ENCODE data around the gene TLCD2. TPM values are rescaled to one million over a fixed set of nuclear protein-coding genes. Genes with fewer than 3 reads are reported as not detected.

The TLCD2 gene
- total and polyA plus RNA-seq, 2 of the 13 experiments (the other 11 are each of a cell fraction or from before 2014, with no cell fraction given), result 0.90 to 1.1 TPM

- TF ChIP-seq TRAFD1 (CRISPR knock-in tag; IDR thresholded peaks at IDR 0.05; ENCODE audit: borderline replicate concordance) (no peak), E2F5 (CRISPR knock-in tag; conservative IDR thresholded peaks at IDR 0.05) (no peak), ZNF556 (CRISPR knock-in tag; IDR thresholded peaks at IDR 0.05; ENCODE audit: borderline replicate concordance) (no peak), SALL1 (CRISPR knock-in tag; IDR thresholded peaks at IDR 0.05) (peak; percentile 68), ZFP62 (CRISPR knock-in tag; IDR thresholded peaks at IDR 0.05) (no peak), SPEN (CRISPR knock-in tag; IDR thresholded peaks at IDR 0.05; ENCODE audit: low read depth) (peak; percentile 71), ERF (CRISPR knock-in tag; IDR thresholded peaks at IDR 0.05) (peak; percentile 41), PRPF4 (IDR thresholded peaks at IDR 0.05; ENCODE audit: low read depth, low read length, poor library complexity, severe bottlenecking) (no peak), SNRNP70 (IDR thresholded peaks at IDR 0.05; ENCODE audit: low read depth, low read length) (no peak), CCDC6 (CRISPR knock-in tag; IDR thresholded peaks at IDR 0.05) (peak; percentile 91), MZF1 (CRISPR knock-in tag; IDR thresholded peaks at IDR 0.05; ENCODE audit: borderline replicate concordance) (no peak), POLR2AphosphoS2 (IDR thresholded peaks at IDR 0.05; ENCODE audit: low read depth, low read length) (peak; percentile 88; the same call in 1 of the 2 replicates), SIX4 (CRISPR knock-in tag; IDR thresholded peaks at IDR 0.05) (no peak; the same call in 1 of the 2 replicates), ZNF674 (CRISPR knock-in tag; IDR thresholded peaks at IDR 0.05; ENCODE audit: low read depth) (no peak), TEAD3 (CRISPR knock-in tag; optimal IDR thresholded peaks at IDR 0.05; ENCODE audit: borderline replicate concordance) (peak; percentile 84), ZNF256 (CRISPR knock-in tag; conservative IDR thresholded peaks at IDR 0.05) (no peak), JUNB (CRISPR knock-in tag; IDR thresholded peaks at IDR 0.05; ENCODE audit: borderline replicate concordance) (no peak), ZBTB38 (CRISPR knock-in tag; IDR thresholded peaks at IDR 0.05) (no peak), FOXK1 (CRISPR knock-in tag; IDR thresholded peaks at IDR 0.05; ENCODE audit: borderline replicate concordance, low read depth) (peak; percentile 74; the same call in 1 of the 2 replicates)
- TF ChIP-seq, protein P1, sequence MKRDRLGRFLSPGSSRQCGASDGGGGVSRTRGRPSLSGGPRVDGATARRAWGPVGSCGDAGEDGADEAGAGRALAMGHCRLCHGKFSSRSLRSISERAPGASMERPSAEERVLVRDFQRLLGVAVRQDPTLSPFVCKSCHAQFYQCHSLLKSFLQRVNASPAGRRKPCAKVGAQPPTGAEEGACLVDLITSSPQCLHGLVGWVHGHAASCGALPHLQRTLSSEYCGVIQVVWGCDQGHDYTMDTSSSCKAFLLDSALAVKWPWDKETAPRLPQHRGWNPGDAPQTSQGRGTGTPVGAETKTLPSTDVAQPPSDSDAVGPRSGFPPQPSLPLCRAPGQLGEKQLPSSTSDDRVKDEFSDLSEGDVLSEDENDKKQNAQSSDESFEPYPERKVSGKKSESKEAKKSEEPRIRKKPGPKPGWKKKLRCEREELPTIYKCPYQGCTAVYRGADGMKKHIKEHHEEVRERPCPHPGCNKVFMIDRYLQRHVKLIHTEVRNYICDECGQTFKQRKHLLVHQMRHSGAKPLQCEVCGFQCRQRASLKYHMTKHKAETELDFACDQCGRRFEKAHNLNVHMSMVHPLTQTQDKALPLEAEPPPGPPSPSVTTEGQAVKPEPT (CRISPR knock-in tag; IDR thresholded peaks at IDR 0.05; ENCODE audit: low read depth), result no peak
- TF ChIP-seq, protein P2, sequence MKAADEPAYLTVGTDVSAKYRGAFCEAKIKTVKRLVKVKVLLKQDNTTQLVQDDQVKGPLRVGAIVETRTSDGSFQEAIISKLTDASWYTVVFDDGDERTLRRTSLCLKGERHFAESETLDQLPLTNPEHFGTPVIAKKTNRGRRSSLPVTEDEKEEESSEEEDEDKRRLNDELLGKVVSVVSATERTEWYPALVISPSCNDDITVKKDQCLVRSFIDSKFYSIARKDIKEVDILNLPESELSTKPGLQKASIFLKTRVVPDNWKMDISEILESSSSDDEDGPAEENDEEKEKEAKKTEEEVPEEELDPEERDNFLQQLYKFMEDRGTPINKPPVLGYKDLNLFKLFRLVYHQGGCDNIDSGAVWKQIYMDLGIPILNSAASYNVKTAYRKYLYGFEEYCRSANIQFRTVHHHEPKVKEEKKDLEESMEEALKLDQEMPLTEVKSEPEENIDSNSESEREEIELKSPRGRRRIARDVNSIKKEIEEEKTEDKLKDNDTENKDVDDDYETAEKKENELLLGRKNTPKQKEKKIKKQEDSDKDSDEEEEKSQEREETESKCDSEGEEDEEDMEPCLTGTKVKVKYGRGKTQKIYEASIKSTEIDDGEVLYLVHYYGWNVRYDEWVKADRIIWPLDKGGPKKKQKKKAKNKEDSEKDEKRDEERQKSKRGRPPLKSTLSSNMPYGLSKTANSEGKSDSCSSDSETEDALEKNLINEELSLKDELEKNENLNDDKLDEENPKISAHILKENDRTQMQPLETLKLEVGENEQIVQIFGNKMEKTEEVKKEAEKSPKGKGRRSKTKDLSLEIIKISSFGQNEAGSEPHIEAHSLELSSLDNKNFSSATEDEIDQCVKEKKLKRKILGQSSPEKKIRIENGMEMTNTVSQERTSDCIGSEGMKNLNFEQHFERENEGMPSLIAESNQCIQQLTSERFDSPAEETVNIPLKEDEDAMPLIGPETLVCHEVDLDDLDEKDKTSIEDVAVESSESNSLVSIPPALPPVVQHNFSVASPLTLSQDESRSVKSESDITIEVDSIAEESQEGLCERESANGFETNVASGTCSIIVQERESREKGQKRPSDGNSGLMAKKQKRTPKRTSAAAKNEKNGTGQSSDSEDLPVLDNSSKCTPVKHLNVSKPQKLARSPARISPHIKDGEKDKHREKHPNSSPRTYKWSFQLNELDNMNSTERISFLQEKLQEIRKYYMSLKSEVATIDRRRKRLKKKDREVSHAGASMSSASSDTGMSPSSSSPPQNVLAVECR (CRISPR knock-in tag; IDR thresholded peaks at IDR 0.05; ENCODE audit: borderline replicate concordance), result peak; percentile 95
These were observed 6.1 kb upstream of the TLCD2 start (continued) for GRCh38 chr17:1716076-1716911.

Measured in HepG2 (cell line).